Measurements from ENCODE around the gene N4BP3.
A peak's percentile ranks its signal among the peaks of the same experiment; 100 is the strongest.
"Not testable (repeated sequence)": the region's sequence is repeated elsewhere in the genome, so short reads cannot be mapped to it uniquely, and the experiment has no call there.

The N4BP3 gene

DNA sequence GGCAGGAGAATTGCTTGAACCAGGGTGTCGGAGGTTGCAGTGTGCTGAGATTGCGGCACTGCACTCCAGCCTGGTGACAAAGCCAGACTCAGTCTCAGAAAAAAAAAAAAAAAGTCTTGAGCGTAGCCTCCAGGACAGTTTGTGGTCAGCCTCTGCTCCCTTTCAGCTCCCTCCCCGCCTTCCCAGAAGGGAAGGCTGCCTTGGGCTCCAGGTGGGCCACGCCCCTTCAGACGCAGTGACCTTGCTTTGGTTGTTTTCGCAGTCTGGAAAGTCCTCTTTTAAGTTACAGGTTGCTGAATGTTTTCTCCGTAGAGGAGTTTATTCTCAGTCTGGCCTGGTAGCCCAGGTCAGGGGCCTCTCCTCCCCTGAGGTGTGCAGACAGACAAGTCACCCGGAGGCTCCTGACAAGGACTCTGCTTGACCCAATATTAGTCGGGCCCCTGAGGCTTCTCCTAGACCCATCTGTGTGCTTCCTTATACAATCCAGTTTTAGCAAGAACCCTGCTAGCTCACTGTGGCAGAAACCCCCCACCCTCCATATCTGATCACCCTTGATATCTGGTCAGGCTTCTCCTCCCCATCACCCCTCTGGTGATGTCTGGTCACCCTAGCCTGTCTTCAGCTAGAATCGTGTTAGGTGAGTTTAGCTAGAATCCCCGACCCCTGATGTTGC is 31.6 kb upstream of the N4BP3 start:
- Mint-ChIP-seq H3K27ac (no peak overlapping the region), H3K36me3 (no peaks in the 10 kb centered on the region), H3K27me3 (peaks cover 63% of the 10 kb centered on the region), H3K4me3 (no peak overlapping the region), H3K9me3 (no peaks in the 10 kb centered on the region), H3K4me1 (no peaks in the 10 kb centered on the region)
- no peak for DNase-seq
- CTCF ChIA-PET, result interaction anchor here (0.5 kb wide), 1 partner anchor 99 kb away, joined by 3 read pairs; no protein-coding TSS in a partner anchor

DNA sequence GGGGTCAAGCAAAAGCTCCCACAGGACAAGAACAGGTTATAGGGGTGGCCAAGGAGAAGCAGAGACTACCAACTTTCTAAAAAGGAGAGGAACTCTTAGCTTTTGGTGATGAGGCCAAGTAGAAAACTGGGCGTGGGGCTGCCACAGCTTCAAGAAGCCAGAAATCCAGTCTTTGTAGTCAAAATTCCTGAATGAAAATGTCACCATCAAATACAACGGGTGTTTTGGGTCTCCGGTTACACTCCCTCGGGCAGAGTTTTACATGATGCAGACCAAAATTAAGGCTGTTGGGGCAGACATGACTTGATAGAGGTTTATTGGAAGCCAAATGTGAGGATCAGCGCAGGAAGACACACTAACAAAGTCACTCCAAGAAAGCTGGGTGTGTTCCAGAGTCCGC is 29.4 kb upstream of the N4BP3 start:
- CTCF ChIA-PET, result no interaction called here
- H3K27me3 Mint-ChIP-seq, result peaks cover 55% of the 10 kb centered on the region
- no peak overlapping the region for H3K27ac Mint-ChIP-seq
- DNase-seq, result no peak
- no peaks in the 10 kb centered on the region for H3K4me1 Mint-ChIP-seq
- H3K9me3 Mint-ChIP-seq, result no peaks in the 10 kb centered on the region
- no peak overlapping the region for H3K4me3 Mint-ChIP-seq
- no peaks in the 10 kb centered on the region for H3K36me3 Mint-ChIP-seq

DNA sequence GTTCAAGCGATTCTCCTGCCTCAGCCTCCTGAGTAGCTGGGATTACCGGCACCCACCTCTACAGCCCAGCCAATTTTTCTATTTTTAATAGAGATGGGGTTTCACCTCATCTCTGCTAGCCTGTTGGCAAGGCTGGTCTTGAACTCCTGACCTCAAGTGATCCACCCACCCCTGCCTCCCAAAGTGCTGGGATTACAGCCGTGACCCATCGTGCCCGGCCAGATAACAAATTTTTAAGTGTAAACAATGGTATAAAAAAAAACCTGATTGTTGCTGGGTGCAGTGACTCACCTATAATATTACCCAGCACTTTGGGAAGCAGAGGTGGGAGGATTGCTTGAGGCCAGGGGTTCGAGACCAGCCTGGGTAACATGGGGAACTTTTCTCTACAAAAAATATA is 28.0 kb upstream of the N4BP3 start:
- CTCF ChIA-PET, result interaction anchor here (0.9 kb wide), 1 partner anchor 10 kb away, joined by 3 read pairs; no protein-coding TSS in a partner anchor
- peaks cover 56% of the 10 kb centered on the region for H3K27me3 Mint-ChIP-seq
- DNase-seq, result no peak
- no peak overlapping the region for H3K4me3 Mint-ChIP-seq
- H3K27ac Mint-ChIP-seq, result no peak overlapping the region
- H3K4me1 Mint-ChIP-seq, result no peaks in the 10 kb centered on the region
- no peaks in the 10 kb centered on the region for H3K36me3 Mint-ChIP-seq
- no peaks in the 10 kb centered on the region for H3K9me3 Mint-ChIP-seq

DNA sequence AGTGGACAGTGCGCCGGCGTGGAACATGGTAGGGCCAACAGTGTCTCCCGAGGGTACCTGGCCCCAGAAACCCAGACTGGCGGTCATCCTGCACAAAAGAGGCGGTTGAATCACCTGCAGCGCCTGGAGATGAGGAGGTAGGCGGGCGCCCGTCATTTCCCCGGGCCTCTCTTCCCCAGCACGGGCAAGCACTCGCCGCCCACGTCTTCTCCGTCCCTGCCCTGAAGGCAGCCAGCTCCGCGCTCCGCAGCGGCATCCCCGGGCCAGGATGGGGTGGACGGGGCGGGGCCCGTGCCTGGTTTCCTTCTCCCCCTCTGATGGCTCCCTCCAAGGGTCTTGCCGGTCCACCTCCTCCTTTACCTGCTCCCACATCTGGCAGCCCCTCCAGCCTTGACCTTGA is 27.1 kb upstream of the N4BP3 start:
- H3K36me3 Mint-ChIP-seq, result no peaks in the 10 kb centered on the region
- no peak for DNase-seq
- H3K9me3 Mint-ChIP-seq, result peaks cover 1% of the 10 kb centered on the region
- no peaks in the 10 kb centered on the region for H3K4me1 Mint-ChIP-seq
- CTCF ChIA-PET, result no interaction called here
- peaks cover 56% of the 10 kb centered on the region for H3K27me3 Mint-ChIP-seq
- no peak overlapping the region for H3K27ac Mint-ChIP-seq
- H3K4me3 Mint-ChIP-seq, result no peak overlapping the region

DNA sequence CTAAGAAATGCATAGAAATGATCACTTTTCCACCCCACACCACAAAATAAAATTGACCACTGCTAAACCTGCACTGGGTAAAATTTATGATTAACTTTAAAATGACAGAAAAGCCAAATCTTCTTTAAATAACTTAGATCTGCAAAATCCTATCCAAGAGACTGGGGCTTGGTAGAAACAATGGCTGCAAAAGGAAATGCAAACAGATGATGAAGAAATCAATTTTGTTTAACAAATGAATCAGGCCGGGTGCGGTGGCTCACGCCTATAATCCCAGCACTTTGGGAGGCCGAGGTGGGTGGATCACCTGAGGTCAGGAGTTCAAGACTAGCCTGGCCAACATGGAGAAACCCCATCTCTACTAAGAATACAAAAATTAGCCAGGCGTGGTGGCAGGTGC is 26.1 kb upstream of the N4BP3 start:
- CTCF ChIA-PET, result interaction anchor here (0.6 kb wide), 1 partner anchor 11 kb away, joined by 3 read pairs; no protein-coding TSS in a partner anchor
- not testable (repeated sequence) for H3K36me3 Mint-ChIP-seq, H3K4me1 Mint-ChIP-seq, H3K4me3 Mint-ChIP-seq, H3K27ac Mint-ChIP-seq, DNase-seq, H3K9me3 Mint-ChIP-seq
- H3K27me3 Mint-ChIP-seq, result peaks cover 50% of the 10 kb centered on the region

DNA sequence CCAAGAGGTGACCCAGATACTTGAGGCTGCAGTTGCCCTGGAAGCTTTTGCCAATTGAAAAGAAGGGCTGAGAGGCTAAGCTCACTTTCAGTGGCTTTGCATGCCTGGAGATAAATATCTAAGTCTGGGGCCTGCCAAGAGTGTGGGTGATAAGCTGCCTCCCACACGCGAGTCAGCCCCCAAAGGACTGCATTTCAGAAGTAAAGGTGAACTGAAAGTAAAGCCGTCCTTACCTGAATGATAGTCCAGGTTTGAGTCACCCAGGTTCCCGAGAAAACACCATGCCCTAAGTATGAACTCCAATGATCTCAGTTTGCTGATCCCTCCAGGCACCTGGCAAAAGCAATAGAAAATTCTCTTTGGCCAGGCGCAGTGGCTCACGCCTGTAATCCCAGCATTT is 22.5 kb upstream of the N4BP3 start:
- no peak for DNase-seq
- Mint-ChIP-seq H3K27me3 (peaks cover 33% of the 10 kb centered on the region), H3K36me3 (no peaks in the 10 kb centered on the region), H3K4me3 (no peak overlapping the region), H3K27ac (no peak overlapping the region), H3K9me3 (peaks cover 9% of the 10 kb centered on the region), H3K4me1 (peaks cover 22% of the 10 kb centered on the region)
- CTCF ChIA-PET, result interaction anchor here (0.6 to 4.4 kb wide), 3 partner anchors 14 to 72 kb away, joined by 3 to 20 read pairs (median 3); no protein-coding TSS in a partner anchor

DNA sequence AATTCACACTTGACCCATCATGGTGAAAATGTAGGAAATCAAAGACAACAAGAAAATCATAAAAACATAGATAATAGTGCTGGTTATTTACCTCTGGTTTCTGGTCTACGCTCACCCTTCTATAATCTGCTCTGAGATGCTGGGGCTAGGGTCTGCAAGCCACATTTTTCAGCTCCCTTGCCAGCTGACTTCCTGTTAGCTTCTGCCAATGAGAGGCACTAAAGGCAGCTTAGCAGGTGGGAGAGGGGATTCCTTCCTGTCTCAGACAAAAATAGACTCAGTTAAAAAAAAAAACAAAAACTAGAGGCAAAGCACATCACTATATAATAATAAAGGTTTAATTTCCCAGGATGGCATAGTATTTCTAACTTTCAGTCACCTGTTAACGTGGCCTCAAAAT is 20.2 kb upstream of the N4BP3 start:
- Mint-ChIP-seq H3K27ac (no peak overlapping the region), H3K4me3 (no peak overlapping the region), H3K4me1 (peaks cover 22% of the 10 kb centered on the region), H3K9me3 (peaks cover 12% of the 10 kb centered on the region), H3K36me3 (peaks cover 4% of the 10 kb centered on the region), H3K27me3 (peaks cover 25% of the 10 kb centered on the region)
- CTCF ChIA-PET, result no interaction called here
- DNase-seq, result no peak

DNA sequence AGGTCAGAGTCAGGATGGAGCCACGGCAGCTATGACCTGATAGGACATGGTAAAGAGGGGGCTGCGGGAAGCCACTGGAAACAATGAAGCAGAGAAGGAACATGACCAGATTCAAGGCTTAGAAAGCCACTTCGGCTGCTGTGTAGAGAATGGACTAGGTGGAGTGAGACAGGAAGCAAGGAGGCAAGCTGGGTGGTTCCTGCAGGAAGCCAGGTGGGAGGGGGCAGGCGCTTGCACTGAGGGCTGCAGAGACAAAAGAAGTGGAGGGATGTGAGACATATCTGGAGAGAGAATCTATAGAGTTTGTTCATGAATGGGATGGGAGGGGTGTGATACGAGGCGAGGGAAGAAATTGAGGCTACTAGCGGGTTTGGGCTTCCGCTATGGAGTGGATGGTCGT is 19.0 kb upstream of the N4BP3 start:
- Mint-ChIP-seq H3K9me3 (peaks cover 12% of the 10 kb centered on the region), H3K36me3 (peaks cover 4% of the 10 kb centered on the region), H3K27me3 (peaks cover 14% of the 10 kb centered on the region), H3K4me1 (peaks cover 22% of the 10 kb centered on the region), H3K4me3 (no peak overlapping the region), H3K27ac (no peak overlapping the region)
- CTCF ChIA-PET, result interaction anchor here (1.0 kb wide), 2 partner anchors 19 to 27 kb away, joined by 3 read pairs; no protein-coding TSS in a partner anchor
- peak; percentile 38 for DNase-seq

DNA sequence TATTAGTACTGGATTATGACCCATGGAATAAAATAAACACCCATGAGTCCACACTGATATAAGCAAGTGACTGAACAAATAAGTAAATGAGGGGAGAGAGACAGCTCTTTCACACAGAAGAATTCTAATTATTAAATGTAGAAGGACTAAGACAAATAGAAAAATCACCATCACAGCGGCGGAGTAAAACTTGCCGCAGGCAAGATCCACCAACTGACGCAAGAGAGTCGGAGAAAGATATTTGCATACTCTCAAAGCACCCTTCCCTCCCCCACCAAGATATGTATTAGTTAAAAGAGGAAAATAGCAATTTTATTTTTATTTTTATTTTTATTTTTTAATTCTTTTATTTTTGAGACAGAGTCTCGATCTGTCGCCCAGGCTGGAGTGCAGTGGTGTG is 14.6 kb upstream of the N4BP3 start:
- CTCF ChIA-PET, result interaction anchor here (2.3 kb wide), 1 partner anchor 23 kb away, joined by 8 read pairs; no protein-coding TSS in a partner anchor
- no peak overlapping the region for H3K27ac Mint-ChIP-seq

DNA sequence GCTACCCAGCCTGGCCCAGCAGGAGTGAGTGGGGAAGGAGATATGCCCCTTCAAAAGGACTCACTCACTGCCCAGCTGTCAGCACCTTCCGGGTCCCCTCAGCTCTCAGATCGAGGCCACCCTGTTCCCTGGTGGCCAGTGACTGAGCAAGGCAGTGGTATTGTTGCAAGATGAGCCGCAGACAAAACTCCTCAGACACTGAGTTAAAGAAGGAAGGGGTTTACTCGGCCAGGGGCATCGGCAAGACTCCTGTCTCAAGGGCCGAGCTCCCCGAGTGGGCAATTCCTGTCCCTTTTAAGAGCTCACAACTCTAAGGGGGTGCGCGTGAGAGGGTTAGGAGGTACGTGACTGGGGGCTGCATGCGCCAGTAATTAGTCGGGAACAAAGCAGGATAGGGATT is 9.7 kb upstream of the N4BP3 start:
- H3K4me1 Mint-ChIP-seq, result peaks cover 9% of the 10 kb centered on the region
- H3K9me3 Mint-ChIP-seq, result no peaks in the 10 kb centered on the region
- H3K27me3 Mint-ChIP-seq, result peaks cover 33% of the 10 kb centered on the region
- H3K36me3 Mint-ChIP-seq, result no peaks in the 10 kb centered on the region
- DNase-seq, result no peak
- H3K4me3 Mint-ChIP-seq, result no peak overlapping the region
- CTCF ChIA-PET, result no interaction called here
- H3K27ac Mint-ChIP-seq, result no peak overlapping the region

More for the DNA sequence above, 14.6 kb upstream of the N4BP3 start:
- Mint-ChIP-seq H3K4me3 (no peak overlapping the region), H3K4me1 (peaks cover 12% of the 10 kb centered on the region), H3K36me3 (peaks cover 4% of the 10 kb centered on the region), H3K27me3 (peaks cover 6% of the 10 kb centered on the region), H3K9me3 (peaks cover 8% of the 10 kb centered on the region)
- no peak for DNase-seq

DNA sequence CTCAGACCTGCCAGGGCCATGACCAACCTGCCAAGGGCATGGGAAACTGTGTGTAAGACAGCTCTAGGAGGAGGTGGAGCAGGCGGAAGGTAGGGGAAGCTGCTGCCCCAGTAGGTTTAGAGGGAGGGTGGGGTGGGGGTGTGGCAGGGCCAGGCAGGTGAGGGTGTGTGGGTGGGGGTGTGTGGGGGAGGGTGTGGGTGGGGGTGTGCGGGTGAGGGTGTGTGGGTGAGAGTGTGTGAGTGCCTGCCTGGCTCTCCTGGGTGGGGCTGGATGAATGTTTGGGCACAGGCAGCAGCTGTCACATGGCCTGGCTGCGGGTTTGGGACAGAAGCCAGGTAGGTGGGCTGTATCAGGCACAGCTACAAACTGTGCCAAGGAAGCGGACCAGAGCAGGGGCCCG is 8.8 kb upstream of the N4BP3 start:
- no peak for DNase-seq
- Mint-ChIP-seq H3K36me3 (no peaks in the 10 kb centered on the region), H3K9me3 (no peaks in the 10 kb centered on the region), H3K4me1 (peaks cover 15% of the 10 kb centered on the region), H3K27ac (no peak overlapping the region), H3K4me3 (no peak overlapping the region), H3K27me3 (peaks cover 41% of the 10 kb centered on the region)
- CTCF ChIA-PET, result no interaction called here

DNA sequence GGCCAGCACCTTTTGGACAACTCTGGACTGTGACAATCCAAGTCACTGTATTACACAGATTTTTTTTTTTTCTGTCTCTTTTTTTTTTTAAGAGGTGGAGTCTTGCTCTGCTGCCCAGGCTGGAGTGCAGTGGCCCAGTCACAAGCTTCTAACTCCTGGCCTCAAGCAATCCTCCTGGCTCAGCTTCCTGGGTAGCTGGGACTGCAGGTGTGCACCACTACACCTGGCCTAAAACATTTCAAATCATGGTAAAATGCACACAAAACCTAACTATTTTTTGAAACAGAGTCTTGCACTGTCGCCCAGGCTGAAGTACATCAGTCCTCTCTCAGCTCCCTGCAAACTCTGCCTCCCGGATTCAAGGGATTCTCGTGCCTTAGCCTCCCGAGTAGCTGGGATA is 7.2 kb upstream of the N4BP3 start:
- H3K36me3 Mint-ChIP-seq, result no peaks in the 10 kb centered on the region
- CTCF ChIA-PET, result interaction anchor here (0.7 to 2.1 kb wide), 4 partner anchors 10 to 30 kb away, joined by 3 to 7 read pairs (median 5); no protein-coding TSS in a partner anchor
- no peak overlapping the region for H3K4me3 Mint-ChIP-seq
- no peak overlapping the region for H3K27ac Mint-ChIP-seq
- H3K27me3 Mint-ChIP-seq, result peaks cover 53% of the 10 kb centered on the region
- DNase-seq, result no peak
- no peaks in the 10 kb centered on the region for H3K9me3 Mint-ChIP-seq
- H3K4me1 Mint-ChIP-seq, result peaks cover 15% of the 10 kb centered on the region

DNA sequence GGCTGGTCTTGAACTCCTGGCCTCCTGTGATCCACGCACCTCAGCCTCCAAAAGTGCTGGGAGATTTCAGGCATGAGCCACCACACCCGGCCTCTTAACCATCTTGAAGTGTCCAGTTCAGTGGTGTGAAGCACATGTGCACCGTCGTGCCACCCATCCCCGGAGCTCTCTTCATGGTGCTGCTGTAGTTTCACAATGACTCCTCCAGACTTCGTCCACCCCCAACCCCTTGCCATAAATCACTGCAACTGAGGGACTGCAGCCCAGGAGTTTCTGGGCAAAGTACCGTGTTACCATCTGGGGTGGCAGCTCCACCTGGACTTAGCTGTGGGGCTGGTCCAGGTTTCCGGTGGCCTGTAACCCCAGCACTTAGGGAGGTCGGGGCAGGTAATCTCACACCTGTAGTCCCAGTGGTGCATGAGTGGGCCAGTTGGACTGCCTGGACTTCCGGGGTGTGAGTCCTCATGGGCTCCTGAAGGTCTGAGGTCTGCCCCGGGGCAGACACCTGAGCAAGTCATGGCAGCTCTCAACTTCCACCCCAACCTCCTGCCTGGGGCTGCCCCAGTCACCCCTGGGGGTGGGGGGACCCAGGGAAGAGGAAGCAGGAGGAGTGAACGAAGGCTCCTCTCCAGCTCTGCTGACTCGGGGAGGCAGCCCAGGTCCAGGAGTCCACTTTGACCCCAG is 6.6 kb upstream of the N4BP3 start:
- no peaks in the 10 kb centered on the region for H3K36me3 Mint-ChIP-seq
- H3K27ac Mint-ChIP-seq, result no peak overlapping the region
- H3K27me3 Mint-ChIP-seq, result peaks cover 59% of the 10 kb centered on the region
- peaks cover 15% of the 10 kb centered on the region for H3K4me1 Mint-ChIP-seq
- no peak overlapping the region for H3K4me3 Mint-ChIP-seq
- no peaks in the 10 kb centered on the region for H3K9me3 Mint-ChIP-seq
- no peak for DNase-seq
- CTCF ChIA-PET, result interaction anchor here (1.2 to 2.1 kb wide), 3 partner anchors 9 to 31 kb away, joined by 3 to 7 read pairs (median 6); no protein-coding TSS in a partner anchor

DNA sequence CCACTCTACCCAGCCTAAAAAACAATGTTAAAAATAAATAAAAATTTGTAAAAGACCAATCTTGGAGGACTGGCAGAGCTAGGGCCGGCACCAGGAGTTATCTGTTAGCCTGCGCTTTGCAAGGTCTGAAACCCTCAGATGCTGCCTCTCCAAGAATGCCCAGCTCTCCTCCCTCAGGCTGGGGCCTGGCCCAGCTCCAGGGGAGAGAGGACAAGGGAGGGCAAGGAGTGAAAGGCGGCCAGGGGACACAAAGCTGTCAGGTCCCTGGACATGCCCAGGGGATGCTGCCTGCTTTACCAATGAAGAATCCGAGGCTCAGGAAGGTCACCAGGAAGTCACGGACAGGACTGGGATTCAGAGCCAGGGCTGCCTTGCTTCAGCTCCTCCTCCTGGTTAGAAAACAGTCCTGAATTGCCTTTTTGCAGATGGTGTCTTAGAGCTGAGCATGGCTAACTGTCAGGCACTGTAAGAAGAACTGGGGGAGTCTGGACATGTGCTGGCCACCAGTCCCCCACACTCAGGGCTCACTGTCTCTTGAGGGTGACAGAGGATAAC is 5.5 kb upstream of the N4BP3 start:
- peaks cover 18% of the 10 kb centered on the region for H3K4me1 Mint-ChIP-seq
- H3K9me3 Mint-ChIP-seq, result no peaks in the 10 kb centered on the region
- H3K27ac Mint-ChIP-seq, result no peak overlapping the region
- no peak overlapping the region for H3K4me3 Mint-ChIP-seq
- H3K27me3 Mint-ChIP-seq, result peaks cover 71% of the 10 kb centered on the region
- DNase-seq, result no peak
- H3K36me3 Mint-ChIP-seq, result peaks cover 1% of the 10 kb centered on the region
- CTCF ChIA-PET, result interaction anchor here (1.5 to 2.1 kb wide), 2 partner anchors 13 to 35 kb away, joined by 3 to 7 read pairs; no protein-coding TSS in a partner anchor

Data from activated naive CD4-positive, alpha-beta T cell treated with anti-CD3 and anti-CD28 coated beads, Interleukin-2, amount 10 ng/mL, durations not matched to agents 7 days and 5 days (primary cell).